NOMO-1 treated with DMSO at 0.1 percent for 48 hours (cell line): Measurements from ENCODE around the gene ZNF784.

Experiments used
- DNase-seq: peaks from one replicate; lab custom pipeline; 2025; ENCODE audit not compliant: unreplicated experiment; lab: John Stamatoyannopoulos, UW

The ZNF784 gene

GRCh38 chr19:55621673-55622231 is 2.6 kb downstream of the ZNF784 start:
- DNase-seq: no peak

DNA sequence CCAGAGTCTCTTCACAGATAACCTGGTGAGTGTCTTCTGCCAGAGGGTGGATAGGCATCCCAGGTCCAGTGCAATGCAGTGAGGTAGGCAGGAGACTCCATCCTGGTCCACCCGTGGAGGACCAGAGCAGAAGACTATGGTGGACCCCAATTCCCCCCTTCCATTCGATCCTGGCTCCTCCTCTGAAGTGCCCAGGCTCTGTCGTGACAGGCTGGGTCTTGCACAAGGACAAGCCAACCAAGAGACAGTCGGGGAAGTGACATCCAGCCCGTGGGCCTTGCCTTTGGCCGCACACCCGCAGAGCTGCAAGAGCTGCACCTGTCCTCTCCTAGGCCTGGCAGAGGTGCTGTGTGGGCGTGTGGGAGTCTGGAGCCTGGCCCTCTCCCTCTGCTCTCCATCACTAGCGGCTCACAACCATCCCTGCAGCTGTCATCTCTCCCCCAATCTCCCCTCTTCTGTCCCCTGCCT is 3.1 kb downstream of the ZNF784 start:
- DNase-seq: no peak

GRCh38 chr19:55620410-55621204 is 3.8 kb downstream of the ZNF784 start:
- peak; percentile 95 for DNase-seq

DNA sequence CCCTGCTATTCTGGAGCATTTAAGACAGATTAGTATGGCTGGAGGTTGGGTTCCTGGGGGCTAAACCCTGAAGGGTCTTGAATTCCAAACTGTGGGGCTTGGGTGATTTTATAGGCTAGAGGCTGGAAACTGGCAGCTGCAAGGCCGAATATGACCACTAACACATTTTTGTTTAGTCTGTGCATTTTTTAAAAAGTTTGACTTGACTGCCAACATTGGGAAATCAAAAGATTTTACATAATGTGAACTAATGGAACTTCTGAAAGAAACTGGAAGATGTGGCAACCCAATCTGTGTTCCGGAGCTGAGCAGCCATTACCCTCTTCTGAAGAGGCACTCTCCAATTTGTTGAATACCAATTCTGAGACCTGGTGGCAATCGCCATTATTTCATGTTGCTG is 5.1 kb downstream of the ZNF784 start:
- DNase-seq: peak; percentile 25

DNA sequence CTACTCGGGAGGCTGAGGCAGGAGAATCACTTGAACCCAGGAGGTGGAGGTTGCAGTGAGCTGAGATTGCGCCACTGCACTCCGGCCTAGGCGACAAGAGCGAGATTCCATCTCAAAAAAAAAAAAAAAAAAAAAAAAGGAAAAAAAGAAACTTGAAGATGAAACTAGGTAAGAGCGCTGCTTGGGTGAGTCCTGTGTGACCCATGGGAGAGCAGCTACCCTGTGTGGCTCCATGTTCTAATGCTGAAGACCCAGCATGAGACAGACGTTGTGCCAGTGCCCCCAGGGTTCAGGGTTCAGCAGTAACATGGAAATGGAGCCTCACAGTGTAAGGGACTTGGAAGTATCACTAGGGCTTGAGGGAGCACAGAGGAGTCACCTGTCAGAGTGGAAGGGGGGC is 5.9 kb downstream of the ZNF784 start:
- DNase-seq: no peak

GRCh38 chr19:55617426-55617825 is 6.9 kb downstream of the ZNF784 start:
- DNase-seq: no peak

DNA sequence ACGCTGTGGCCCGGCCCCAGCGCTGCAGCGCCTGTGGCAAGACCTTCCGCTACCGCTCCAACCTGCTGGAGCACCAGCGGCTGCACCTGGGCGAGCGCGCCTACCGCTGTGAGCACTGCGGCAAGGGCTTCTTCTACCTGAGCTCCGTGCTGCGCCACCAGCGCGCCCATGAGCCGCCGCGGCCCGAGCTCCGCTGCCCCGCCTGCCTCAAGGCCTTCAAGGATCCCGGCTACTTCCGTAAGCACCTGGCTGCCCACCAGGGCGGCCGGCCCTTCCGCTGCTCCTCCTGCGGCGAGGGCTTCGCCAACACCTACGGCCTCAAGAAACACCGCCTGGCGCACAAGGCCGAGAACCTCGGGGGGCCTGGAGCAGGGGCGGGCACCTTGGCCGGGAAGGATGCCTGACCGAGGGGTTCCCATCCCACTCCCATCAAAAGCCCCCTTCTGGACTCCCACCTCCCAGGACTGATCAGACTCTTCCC is 7.9 kb downstream of the ZNF784 start:
- no peak for DNase-seq

- no peak for DNase-seq
Observed at GRCh38 chr19:55615543-55616394, 8.6 kb downstream of the ZNF784 start.

- DNase-seq: no peak
Observed at GRCh38 chr19:55614711-55615542, 9.4 kb downstream of the ZNF784 start.

- DNase-seq: no peak
Observed at GRCh38 chr19:55613930-55614710, 10.2 kb downstream of the ZNF784 start.

DNA sequence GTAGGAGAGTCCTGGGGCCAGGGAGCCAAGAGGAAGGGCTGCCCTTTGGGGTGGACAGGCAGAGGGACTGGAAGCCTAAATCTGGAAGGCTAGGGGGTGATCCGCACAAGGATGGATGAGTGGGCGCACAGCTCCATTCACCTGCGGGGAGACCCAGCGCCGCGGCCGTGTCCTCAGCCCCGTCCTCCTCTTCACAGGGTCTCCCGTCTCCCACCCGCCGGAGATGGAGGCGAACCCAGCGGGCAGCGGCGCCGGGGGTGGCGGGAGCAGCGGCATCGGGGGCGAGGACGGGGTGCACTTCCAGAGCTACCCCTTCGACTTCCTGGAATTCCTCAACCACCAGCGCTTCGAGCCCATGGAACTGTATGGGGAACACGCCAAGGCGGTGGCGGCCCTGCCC is 11.0 kb downstream of the ZNF784 start:
- no peak for DNase-seq

GRCh38 chr19:55611983-55612645 is 12.3 kb downstream of the ZNF784 start:
- peak; percentile 14 for DNase-seq

DNA sequence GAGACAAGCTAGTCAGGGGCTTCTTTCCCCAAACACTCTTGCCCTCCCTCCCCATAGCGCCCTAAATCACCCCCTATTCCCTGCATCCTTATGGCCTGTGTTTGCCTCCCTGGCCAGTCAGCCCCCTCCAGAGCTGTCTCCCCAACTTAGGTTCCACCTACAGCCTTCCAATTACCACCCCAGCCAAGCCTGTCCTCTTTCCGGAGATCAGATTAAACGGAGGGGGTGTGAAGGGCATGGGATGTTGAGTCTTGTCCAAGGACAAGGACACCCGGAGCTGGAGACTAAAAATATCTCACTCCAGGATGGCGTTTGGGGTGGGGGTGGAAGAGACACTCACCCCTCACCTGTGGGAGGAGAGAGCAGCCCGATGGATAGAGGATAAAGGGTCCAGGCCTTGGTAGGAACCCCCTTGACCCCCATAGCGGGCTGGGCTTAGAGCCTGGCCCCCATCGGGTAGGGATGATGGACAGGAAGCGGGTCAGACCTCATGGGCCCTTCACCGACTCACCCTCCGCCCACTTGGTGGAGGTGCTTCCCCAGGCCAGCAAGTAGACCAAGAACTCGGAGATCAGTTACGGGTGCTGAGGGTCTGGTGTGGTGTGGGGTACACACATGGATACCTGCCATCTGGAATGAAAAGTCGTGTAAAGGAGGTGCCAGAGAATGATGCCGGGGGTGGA is 12.9 kb downstream of the ZNF784 start:
- no peak for DNase-seq

GRCh38 chr19:55609326-55609725 is 15.0 kb downstream of the ZNF784 start:
- DNase-seq: no peak

- DNase-seq: no peak
Observed at GRCh38 chr19:55606817-55607216, 17.5 kb downstream of the ZNF784 start.

DNA sequence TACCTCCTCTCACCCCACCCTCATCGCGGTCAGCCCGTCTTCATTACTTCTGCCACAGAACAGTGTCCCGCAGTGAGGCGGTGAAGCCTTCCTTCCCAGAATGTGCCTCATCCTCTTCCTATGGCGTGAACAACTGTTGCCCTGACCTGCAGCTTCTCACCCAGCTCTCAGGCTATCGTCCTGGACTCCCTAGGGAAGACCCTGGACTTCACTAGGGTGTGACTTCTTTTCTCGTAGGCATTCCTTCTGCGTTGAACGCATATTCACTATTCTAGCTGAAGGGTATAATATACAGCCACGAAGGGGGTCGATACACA is 17.9 kb downstream of the ZNF784 start:
- DNase-seq: no peak

DNA sequence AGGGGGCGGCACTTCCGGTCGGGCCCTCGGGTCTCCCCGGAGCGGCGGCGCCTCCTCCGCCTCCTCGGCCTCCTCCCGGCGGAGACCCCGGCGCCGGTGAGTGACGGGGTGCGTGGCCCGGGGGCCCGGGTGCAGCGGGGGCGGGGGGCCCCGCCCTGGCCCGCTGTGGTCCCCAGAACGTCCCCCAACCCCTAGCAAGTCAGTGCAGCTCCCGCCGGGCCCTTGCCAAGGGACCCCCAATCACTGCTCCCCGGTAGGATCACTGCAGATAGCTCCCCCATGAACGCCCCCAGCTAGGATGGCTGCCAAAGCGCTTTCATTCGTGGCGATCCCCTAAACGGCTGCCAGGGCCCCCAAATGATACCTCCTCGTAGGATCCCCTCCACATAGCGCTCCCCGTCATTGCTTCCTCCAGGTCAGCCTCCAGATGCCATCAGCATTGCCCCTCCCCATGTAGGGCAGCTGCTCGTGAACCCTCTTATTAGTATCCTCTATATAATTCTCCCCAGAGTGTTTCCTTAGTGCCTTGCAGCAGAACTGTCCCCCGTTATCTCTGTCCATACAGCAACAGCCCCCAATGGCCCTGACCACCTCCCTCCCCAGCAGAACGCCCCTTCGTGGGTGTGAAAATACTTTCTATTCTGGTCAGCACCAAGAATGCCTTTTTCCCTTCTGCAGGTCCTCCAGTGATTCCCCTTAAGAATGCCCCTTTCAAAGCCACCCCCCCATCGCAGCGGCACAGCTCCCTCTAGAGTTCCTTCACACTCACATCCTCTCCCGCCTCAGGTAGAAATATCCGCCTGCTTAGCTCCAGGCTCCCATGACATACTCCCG is 18.5 kb downstream of the ZNF784 start, which contains the start of gene ZNF865:
Gene ZNF865, plus strand, starts transcription at position 11 of the 834 bp plus-strand sequence. CDS start 7,972 bp downstream, outside the sequence.
- peak; percentile 61 for DNase-seq

GRCh38 chr19:55605207-55605636 is 19.1 kb downstream of the ZNF784 start:
- DNase-seq: peak; percentile 89
